ENCODE results near the gene ARHGAP21.

Gene ARHGAP21

DNA sequence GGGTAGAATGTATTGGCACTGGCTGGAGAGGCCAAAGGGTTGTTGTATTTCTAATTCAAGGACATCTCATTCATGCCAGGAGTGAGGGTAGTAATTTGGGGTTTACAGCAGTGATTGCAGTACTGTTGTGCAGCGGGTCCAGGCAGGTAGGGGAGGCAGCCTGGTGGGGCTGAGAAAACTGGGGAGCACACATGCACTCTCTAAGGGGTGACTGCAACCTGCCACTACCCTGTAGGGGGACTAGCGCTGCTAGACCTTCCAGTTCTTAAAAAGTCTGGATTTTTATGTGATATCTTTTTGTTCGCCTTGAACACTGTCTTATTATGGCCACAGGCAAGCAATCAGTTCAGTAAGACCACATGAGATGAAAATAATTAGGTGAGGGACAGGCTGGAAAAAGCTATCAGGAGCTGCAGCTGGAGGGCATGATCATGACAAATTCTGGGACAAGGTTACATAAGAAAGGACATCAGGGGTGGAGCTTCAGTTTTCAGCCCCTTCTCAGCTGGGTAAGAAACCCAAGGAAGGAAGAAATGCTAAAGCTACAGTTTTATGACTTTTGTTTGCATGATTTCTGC, 149.0 kb downstream of the ARHGAP21 start:
- no peaks in the 10 kb centered on the region for H3K36me3 ChIP-seq (ENCODE audit: insufficient read depth, low read length)
- no peak overlapping the region for H2AFZ ChIP-seq (ENCODE audit: low read length, unreplicated experiment)
- H3K27ac ChIP-seq (ENCODE audit: low read depth, low read length), result no peak overlapping the region
- H3K79me2 ChIP-seq (ENCODE audit: control insufficient read depth, insufficient read depth, low read length, unreplicated experiment), result no peaks in the 10 kb centered on the region
- H3K4me3 ChIP-seq (ENCODE audit: low read depth, low read length), result no peak overlapping the region
- H3K27me3 ChIP-seq (ENCODE audit: insufficient read depth, low read length), result peaks cover 37% of the 10 kb centered on the region
- no peaks in the 10 kb centered on the region for H3K4me1 ChIP-seq (ENCODE audit: control insufficient read depth, insufficient read depth, low read length, unreplicated experiment)

DNA sequence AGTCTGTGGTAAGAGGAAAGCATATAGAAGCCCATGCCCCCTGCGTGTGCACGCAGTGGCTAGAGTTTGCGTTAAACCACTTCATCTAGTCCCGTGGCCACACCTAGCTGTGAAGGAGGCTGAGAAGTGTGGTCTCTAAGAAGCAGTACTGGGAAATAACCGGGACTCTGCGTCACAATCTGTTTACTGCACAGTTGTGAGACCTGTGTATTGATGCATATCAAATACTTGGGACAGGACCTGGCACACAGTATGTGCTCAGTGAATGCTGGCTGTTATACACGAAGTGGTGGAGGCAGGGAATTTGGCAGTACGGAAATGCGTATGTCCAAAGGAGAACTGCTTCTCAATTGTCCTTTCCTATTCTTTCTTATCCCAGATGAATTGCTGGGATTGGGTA, 149.5 kb downstream of the ARHGAP21 start:
- no peak overlapping the region for H2AFZ ChIP-seq (ENCODE audit: low read length, unreplicated experiment)
- no peaks in the 10 kb centered on the region for H3K36me3 ChIP-seq (ENCODE audit: insufficient read depth, low read length)
- H3K4me1 ChIP-seq (ENCODE audit: control insufficient read depth, insufficient read depth, low read length, unreplicated experiment), result no peaks in the 10 kb centered on the region
- peaks cover 37% of the 10 kb centered on the region for H3K27me3 ChIP-seq (ENCODE audit: insufficient read depth, low read length)
- no peaks in the 10 kb centered on the region for H3K79me2 ChIP-seq (ENCODE audit: control insufficient read depth, insufficient read depth, low read length, unreplicated experiment)
- no peak overlapping the region for H3K27ac ChIP-seq (ENCODE audit: low read depth, low read length)
- no peak overlapping the region for H3K4me3 ChIP-seq (ENCODE audit: low read depth, low read length)

DNA sequence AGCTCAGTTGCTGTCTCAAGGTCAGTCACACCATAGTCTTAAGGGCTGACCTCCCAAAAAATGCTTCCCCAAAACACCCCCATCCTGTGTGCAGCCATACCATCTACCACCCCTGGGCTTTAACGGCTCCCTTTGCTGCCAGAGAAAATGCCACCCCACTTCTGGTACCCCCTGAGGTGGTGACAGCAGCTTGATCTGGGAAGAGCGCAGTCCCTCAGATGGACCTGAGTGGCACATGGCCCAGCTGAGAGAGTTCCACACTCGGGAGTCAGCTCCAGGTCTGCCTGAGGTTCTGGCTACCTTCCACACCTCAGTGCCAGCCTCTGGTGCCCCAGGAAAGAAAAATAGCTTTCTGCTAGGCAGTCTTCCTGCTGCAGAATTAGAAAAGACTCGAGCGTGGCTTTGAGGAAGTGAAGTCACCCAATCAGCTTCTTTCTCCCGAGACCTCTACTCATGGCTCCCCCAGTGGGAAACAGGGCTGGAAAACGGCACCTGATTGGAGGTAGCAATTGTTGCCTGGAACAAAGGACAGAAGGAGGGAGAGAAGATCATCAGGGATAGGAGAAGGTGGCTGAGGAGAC, 151.7 kb downstream of the ARHGAP21 start:
- Histone ChIP-seq H3K36me3 (ENCODE audit: insufficient read depth, low read length) (no peaks in the 10 kb centered on the region), H2AFZ (ENCODE audit: low read length, unreplicated experiment) (no peak overlapping the region), H3K79me2 (ENCODE audit: control insufficient read depth, insufficient read depth, low read length, unreplicated experiment) (no peaks in the 10 kb centered on the region), H3K4me3 (ENCODE audit: low read depth, low read length) (no peak overlapping the region), H3K27ac (ENCODE audit: low read depth, low read length) (no peak overlapping the region), H3K27me3 (ENCODE audit: insufficient read depth, low read length) (peaks cover 42% of the 10 kb centered on the region), H3K4me1 (ENCODE audit: control insufficient read depth, insufficient read depth, low read length, unreplicated experiment) (no peaks in the 10 kb centered on the region)

- no peaks in the 10 kb centered on the region for H3K4me1 ChIP-seq (ENCODE audit: control insufficient read depth, insufficient read depth, low read length, unreplicated experiment)
- H3K36me3 ChIP-seq (ENCODE audit: insufficient read depth, low read length), result no peaks in the 10 kb centered on the region
- H3K79me2 ChIP-seq (ENCODE audit: control insufficient read depth, insufficient read depth, low read length, unreplicated experiment), result no peaks in the 10 kb centered on the region
- no peak overlapping the region for H2AFZ ChIP-seq (ENCODE audit: low read length, unreplicated experiment)
- H3K27ac ChIP-seq (ENCODE audit: low read depth, low read length), result no peak overlapping the region
- peaks cover 36% of the 10 kb centered on the region for H3K27me3 ChIP-seq (ENCODE audit: insufficient read depth, low read length)
- H3K4me3 ChIP-seq (ENCODE audit: low read depth, low read length), result no peak overlapping the region
Observed at GRCh38 chr10:24570658-24571426, 152.8 kb downstream of the ARHGAP21 start.

GRCh38 chr10:24569828-24570657, 153.6 kb downstream of the ARHGAP21 start:
- Histone ChIP-seq H2AFZ (ENCODE audit: low read length, unreplicated experiment) (no peak overlapping the region), H3K27me3 (ENCODE audit: insufficient read depth, low read length) (peaks cover 30% of the 10 kb centered on the region), H3K36me3 (ENCODE audit: insufficient read depth, low read length) (no peaks in the 10 kb centered on the region), H3K4me3 (ENCODE audit: low read depth, low read length) (no peak overlapping the region), H3K79me2 (ENCODE audit: control insufficient read depth, insufficient read depth, low read length, unreplicated experiment) (no peaks in the 10 kb centered on the region), H3K4me1 (ENCODE audit: control insufficient read depth, insufficient read depth, low read length, unreplicated experiment) (no peaks in the 10 kb centered on the region), H3K27ac (ENCODE audit: low read depth, low read length) (no peak overlapping the region)

- Histone ChIP-seq H3K79me2 (ENCODE audit: control insufficient read depth, insufficient read depth, low read length, unreplicated experiment) (no peaks in the 10 kb centered on the region), H3K27ac (ENCODE audit: low read depth, low read length) (no peak overlapping the region), H3K4me3 (ENCODE audit: low read depth, low read length) (no peak overlapping the region), H3K4me1 (ENCODE audit: control insufficient read depth, insufficient read depth, low read length, unreplicated experiment) (no peaks in the 10 kb centered on the region), H3K27me3 (ENCODE audit: insufficient read depth, low read length) (peaks cover 29% of the 10 kb centered on the region), H3K36me3 (ENCODE audit: insufficient read depth, low read length) (no peaks in the 10 kb centered on the region), H2AFZ (ENCODE audit: low read length, unreplicated experiment) (no peak overlapping the region)
Observed at GRCh38 chr10:24569330-24569796, 154.3 kb downstream of the ARHGAP21 start.

DNA sequence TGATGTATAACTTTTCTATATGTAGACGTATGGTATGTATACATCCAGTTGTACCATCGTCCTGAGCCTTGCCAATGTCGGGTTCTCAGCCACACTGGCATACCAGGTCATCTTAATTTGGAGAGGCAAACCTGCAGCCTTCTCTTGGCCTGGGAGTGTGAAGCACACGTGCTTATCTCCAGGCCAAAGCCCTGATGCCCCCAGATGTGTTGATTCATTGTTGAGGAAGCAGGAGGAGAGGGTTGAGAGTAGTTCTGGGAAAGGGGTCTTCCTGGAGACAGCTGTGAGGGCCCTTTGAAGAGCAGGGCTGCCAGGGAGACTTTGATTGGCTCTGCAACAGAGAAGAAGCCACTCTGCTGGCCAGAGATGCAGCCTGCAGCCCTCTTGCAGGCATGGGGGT, 155.6 kb downstream of the ARHGAP21 start:
- Histone ChIP-seq H3K4me1 (ENCODE audit: control insufficient read depth, insufficient read depth, low read length, unreplicated experiment) (no peaks in the 10 kb centered on the region), H3K79me2 (ENCODE audit: control insufficient read depth, insufficient read depth, low read length, unreplicated experiment) (no peaks in the 10 kb centered on the region), H2AFZ (ENCODE audit: low read length, unreplicated experiment) (no peak overlapping the region), H3K27me3 (ENCODE audit: insufficient read depth, low read length) (peaks cover 31% of the 10 kb centered on the region), H3K27ac (ENCODE audit: low read depth, low read length) (no peak overlapping the region), H3K4me3 (ENCODE audit: low read depth, low read length) (no peak overlapping the region), H3K36me3 (ENCODE audit: insufficient read depth, low read length) (no peaks in the 10 kb centered on the region)

DNA sequence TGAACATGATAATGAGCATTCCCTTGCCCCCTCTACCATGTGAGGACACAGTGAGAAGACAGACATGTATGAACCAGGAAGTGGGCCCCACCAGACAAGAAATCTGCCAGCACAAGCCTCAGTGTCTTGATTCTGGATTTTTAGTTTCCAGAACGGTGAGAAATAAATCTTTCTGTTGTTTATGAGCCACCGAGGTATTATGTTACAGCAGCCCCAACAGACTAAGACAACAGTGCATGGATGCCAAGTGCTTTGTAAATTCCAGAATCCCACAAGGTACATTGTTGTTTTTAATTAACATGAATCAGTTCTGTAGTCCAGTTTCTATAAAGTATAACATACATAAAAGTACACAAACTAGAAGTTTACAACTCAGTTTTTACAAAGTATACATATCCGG, 162.2 kb downstream of the ARHGAP21 start:
- Histone ChIP-seq H3K4me3 (ENCODE audit: low read depth, low read length) (no peak overlapping the region), H3K79me2 (ENCODE audit: control insufficient read depth, insufficient read depth, low read length, unreplicated experiment) (no peaks in the 10 kb centered on the region), H2AFZ (ENCODE audit: low read length, unreplicated experiment) (no peak overlapping the region), H3K4me1 (ENCODE audit: control insufficient read depth, insufficient read depth, low read length, unreplicated experiment) (peaks cover 5% of the 10 kb centered on the region), H3K36me3 (ENCODE audit: insufficient read depth, low read length) (no peaks in the 10 kb centered on the region), H3K27ac (ENCODE audit: low read depth, low read length) (no peak overlapping the region), H3K27me3 (ENCODE audit: insufficient read depth, low read length) (peaks cover 15% of the 10 kb centered on the region; the same call in 1 of the 2 replicates)

DNA sequence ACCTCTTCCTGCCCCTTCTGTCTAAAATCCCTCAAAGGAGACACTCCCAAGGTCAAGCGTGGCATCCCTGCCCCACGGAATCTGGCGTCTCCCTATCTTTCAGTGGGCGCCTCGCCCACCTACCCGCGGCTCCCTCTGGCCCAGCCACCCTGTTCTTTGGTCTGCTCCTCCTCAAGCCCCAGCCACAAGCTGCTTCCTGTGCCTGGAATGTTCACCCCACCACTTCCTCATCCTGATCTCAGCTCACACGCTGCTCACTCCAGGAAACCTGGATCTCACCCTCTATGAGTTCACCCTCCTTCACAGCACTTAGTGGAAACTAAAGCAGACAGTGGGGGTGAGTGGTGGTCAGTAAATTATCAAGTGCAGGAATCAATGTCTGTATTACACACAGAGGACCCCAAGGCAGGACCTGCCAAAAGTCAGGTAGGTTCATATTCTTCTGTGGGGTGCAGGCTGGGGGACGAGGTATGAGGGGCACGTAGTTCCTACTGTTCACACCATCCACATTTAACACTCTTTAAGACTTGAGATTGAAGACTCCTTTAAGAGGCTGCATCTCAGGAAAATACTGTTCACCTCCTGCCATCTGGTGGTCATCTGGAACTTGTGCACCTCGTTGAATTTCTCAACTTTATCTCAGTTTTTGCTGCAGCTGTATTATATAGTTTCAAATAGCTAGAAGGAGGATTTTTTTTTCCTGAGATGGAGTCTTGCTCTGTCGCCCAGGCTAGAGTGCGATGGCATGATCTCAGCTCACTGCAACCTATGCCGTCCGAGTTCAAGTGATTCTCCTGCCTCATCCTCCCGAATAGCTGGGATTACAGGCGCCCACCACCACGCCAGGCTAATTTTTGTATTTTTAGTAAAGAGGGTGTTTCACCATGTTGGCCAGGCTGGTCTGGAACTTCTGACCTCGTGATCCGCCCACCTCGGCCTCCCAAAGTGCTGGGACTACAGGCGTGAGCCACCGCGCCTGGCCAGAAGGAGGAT, 166.6 kb downstream of the ARHGAP21 start:
- Histone ChIP-seq H3K79me2 (ENCODE audit: control insufficient read depth, insufficient read depth, low read length, unreplicated experiment) (no peaks in the 10 kb centered on the region), H3K27me3 (ENCODE audit: insufficient read depth, low read length) (peaks cover 29% of the 10 kb centered on the region), H2AFZ (ENCODE audit: low read length, unreplicated experiment) (no peak overlapping the region), H3K36me3 (ENCODE audit: insufficient read depth, low read length) (no peaks in the 10 kb centered on the region), H3K4me1 (ENCODE audit: control insufficient read depth, insufficient read depth, low read length, unreplicated experiment) (peaks cover 5% of the 10 kb centered on the region), H3K27ac (ENCODE audit: low read depth, low read length) (no peak overlapping the region), H3K4me3 (ENCODE audit: low read depth, low read length) (no peak overlapping the region)
